ENCODE data around the gene KLRC4.
"Not testable (repeated sequence)": the region's sequence is repeated elsewhere in the genome, so short reads cannot be mapped to it uniquely, and the experiment has no call there.

Gene KLRC4

DNA sequence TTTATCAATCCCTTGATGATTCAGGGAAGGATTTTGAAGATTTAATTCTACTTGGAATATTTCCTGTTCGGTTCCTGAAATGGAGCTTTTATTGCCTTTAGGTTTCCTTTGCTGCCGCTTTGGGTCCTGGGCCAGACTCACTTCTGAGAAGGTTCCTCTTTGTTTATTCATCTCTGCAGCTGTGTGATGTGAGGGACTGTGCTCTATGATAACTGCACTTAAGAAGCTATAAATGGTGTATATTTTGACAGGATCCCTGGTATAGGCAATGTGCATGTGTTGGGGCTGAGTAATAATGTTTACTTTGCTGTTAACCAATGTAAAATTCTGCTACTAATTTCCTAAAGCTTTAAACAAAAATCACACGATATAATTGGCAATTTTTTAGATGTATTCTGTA lies 26.3 kb upstream of the KLRC4 start, which contains the start of gene KLRC2:
TSS of gene KLRC2 (minus strand) at position 195 of the 400 bp plus-strand sequence. CDS start at position 171, 24 bp downstream.
- not testable (repeated sequence) for FAIRE-seq; DNase-seq (ENCODE audit: insufficient read length, low spot score)

DNA sequence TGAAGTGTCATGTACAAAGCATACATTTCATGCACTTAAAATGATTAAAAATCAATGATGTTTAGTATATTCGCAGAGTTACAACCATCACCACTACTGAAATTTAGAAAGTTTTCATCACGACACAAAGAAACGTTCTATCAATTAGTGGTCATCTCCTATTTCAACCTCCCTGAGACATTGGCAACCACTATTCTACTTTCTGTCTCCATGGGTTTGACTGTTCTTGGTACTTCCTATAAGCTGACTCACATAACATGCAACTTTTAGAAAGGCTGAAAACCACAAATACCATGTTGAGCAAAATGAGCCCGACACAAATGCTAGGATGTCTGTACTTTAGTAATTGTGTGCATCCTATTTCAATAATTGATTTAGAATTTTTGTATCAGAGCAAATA lies 21.1 kb upstream of the KLRC4 start:
- DNase-seq (ENCODE audit: insufficient read length, low spot score); FAIRE-seq: not testable (repeated sequence)

- not testable (repeated sequence) for FAIRE-seq; DNase-seq (ENCODE audit: insufficient read length, low spot score)
Observed at GRCh38 chr12:10425938-10426337, 16.4 kb upstream of the KLRC4 start.

- peak; percentile 69 for FAIRE-seq
Observed at GRCh38 chr12:10424260-10424899, 14.8 kb upstream of the KLRC4 start.

DNA sequence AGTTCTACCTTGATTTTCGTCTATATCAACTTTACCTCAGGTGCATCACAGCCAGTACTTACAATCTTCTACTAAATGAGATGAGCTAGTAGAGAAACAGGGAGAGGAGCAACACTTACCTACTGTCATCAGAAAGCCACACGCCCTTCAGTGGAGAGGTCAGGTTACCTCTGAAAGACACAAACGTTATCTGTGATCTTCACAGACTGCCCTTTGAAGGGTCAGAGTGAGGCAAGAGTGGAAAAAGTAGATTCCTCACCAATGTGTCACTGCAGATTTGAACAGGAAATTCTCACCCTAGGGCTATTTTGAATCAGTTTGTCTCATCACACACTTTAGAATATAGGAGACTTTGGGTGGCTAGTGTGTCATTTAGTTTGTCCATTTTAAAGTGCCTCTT lies 12.6 kb upstream of the KLRC4 start:
- FAIRE-seq; DNase-seq (ENCODE audit: insufficient read length, low spot score): not testable (repeated sequence)

More at GRCh38 chr12:10424260-10424899, 14.8 kb upstream of the KLRC4 start:
- not testable (repeated sequence) for DNase-seq (ENCODE audit: insufficient read length, low spot score)

- peak; percentile 21 for FAIRE-seq
Observed at GRCh38 chr12:10420334-10420733, 10.8 kb upstream of the KLRC4 start, which contains the start of gene KLRC3. TSS of gene KLRC3 (minus strand) at chr12:10420595. CDS start at chr12:10420550, 45 bp downstream.

GRCh38 chr12:10408842-10409241 lies 715 bp downstream of the KLRC4 start:
- FAIRE-seq: peak; percentile 69
- TF ChIP-seq CTCF (IDR thresholded peaks at IDR 0.05; ENCODE audit: insufficient read depth, missing control alignments): no peak
- DNase-seq (ENCODE audit: insufficient read length, low spot score): no peak

More at GRCh38 chr12:10420334-10420733, 10.8 kb upstream of the KLRC4 start, which contains the start of gene KLRC3:
- DNase-seq (ENCODE audit: insufficient read length, low spot score): not testable (repeated sequence)

- no peak for TF ChIP-seq CTCF (IDR thresholded peaks at IDR 0.05; ENCODE audit: insufficient read depth, missing control alignments)
- FAIRE-seq (no peak), DNase-seq (ENCODE audit: insufficient read length, low spot score) (no peak)
Observed at GRCh38 chr12:10406725-10407124, 2.8 kb downstream of the KLRC4 start.

DNA sequence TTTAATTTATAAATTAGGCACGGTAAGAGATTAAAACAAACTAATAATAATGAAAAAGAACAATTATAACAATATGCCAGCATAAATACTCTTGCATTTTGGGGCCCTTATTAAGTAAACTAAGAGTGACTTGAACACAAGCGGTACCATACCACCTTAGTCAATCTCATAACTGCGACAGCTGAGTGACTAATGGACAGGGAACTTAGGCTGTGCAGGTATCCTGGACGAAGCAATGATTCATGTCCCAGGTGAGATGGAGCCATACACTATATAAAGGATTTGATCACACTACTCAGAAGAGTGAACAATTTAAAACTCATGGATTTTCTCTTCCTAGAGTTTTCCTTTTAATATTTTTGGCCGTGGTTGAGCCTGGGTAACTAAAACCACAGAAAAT lies 4.3 kb downstream of the KLRC4 start:
- DNase-seq (ENCODE audit: insufficient read length, low spot score) (no peak), FAIRE-seq (no peak)
- TF ChIP-seq CTCF (IDR thresholded peaks at IDR 0.05; ENCODE audit: insufficient read depth, missing control alignments): no peak

DNA sequence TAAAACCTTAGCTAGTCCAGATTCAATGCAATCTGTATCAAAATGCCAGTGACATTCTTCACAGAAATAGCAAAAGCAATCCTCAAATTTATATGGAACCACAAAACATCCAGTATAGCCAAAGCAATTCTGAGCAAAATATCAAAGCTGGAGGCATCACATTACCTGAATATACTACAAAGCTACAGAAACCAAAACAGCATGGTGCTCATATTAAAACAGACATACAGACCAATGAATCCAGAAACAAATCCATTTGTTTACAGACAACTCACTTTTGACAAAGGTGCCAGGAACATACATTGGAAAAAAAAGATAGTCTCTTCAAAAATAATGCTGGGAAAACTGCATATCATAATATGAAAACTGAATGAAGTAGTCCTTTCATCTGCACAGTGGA lies 4.8 kb downstream of the KLRC4 start:
- TF ChIP-seq CTCF (IDR thresholded peaks at IDR 0.05; ENCODE audit: insufficient read depth, missing control alignments): no peak
- FAIRE-seq (no peak), DNase-seq (ENCODE audit: insufficient read length, low spot score) (no peak)
